ENCODE measurements around the gene NFX1.

GRCh38 chr9:33320568-33321261 lies 30.4 kb downstream of the NFX1 start:
- no peak for TF ChIP-seq CTCF (IDR thresholded peaks at IDR 0.05; ENCODE audit: low read depth, low read length, missing input control)
- TF ChIP-seq SP1 (IDR thresholded peaks at IDR 0.05), result no peak
- TF ChIP-seq JUND (IDR thresholded peaks at IDR 0.05), result no peak
- TF ChIP-seq TAF1 (conservative IDR thresholded peaks at IDR 0.05), result no peak
- no peak for TF ChIP-seq HNF4G (IDR thresholded peaks at IDR 0.05)
- no peak for TF ChIP-seq HNF4A (conservative IDR thresholded peaks at IDR 0.05)

Measured in liver (tissue), 3 donors.